Keratinocyte (primary cell): ENCODE data around the gene VPS41. TPM values are rescaled to one million over a fixed set of nuclear protein-coding genes. Genes with fewer than 3 reads are reported as not detected.

Experiments used
- DNase-seq: peaks from one replicate; pipeline ENCODE4 v3.0.0-alpha.2; 2011; ENCODE audit warnings: low read depth, missing footprints, low spot score
- FAIRE-seq: peaks from 2 replicates; lab custom pipeline; 2011; peaks lifted over from hg19 to GRCh38; lab: Jason Lieb, UNC
- H2AFZ ChIP-seq: 2 replicates; pipeline ENCODE4 v1.6.0; 2012; ENCODE audit warnings: low read length, control low read depth, inconsistent platforms; ENCODE audit not compliant: control insufficient read depth
- H3K27ac ChIP-seq: 2 replicates; pipeline ENCODE4 v1.5.1; 2011; ENCODE audit warnings: low read length; ENCODE audit not compliant: control insufficient read depth, insufficient read depth
- H3K27me3 ChIP-seq: 3 replicates; pipeline ENCODE4 v1.6.0; 2011; ENCODE audit warnings: low read length; ENCODE audit not compliant: control insufficient read depth, insufficient read depth; ENCODE audit errors: extremely low read depth
- H3K36me3 ChIP-seq, 2 experiments: 2 replicates in 1 of 2; 3 replicates in 1 of 2; pipeline ENCODE4 v1.5.1; 2011; ENCODE audit warnings: low read length in 2 of 2, mild to moderate bottlenecking in 1 of 2; ENCODE audit not compliant: control insufficient read depth in 2 of 2, insufficient read depth in 2 of 2; ENCODE audit errors: extremely low read depth in 1 of 2
- H3K4me1 ChIP-seq: 3 replicates; pipeline ENCODE4 v1.5.1; 2011; ENCODE audit warnings: low read length; ENCODE audit not compliant: control insufficient read depth, insufficient read depth; ENCODE audit errors: extremely low read depth
- H3K4me2 ChIP-seq: 3 replicates; pipeline ENCODE4 v1.6.0; 2011; ENCODE audit warnings: low read depth, low read length; ENCODE audit not compliant: control insufficient read depth, insufficient read depth; ENCODE audit errors: extremely low read depth
- H3K4me3 ChIP-seq, 3 experiments: fragments of 200-600 bp in 1 of 3; sonication (generic) in 1 of 3; 2 replicates in 2 of 3; 3 replicates in 1 of 3; pipeline ENCODE4 v1.5.1; 2011 to 2016; ENCODE audit warnings: low read length in 3 of 3, mild to moderate bottlenecking in 3 of 3, control low read depth in 2 of 3, inconsistent platforms in 1 of 3, low read depth in 1 of 3, mixed read lengths in 1 of 3, mixed run types in 1 of 3, moderate library complexity in 1 of 3; ENCODE audit not compliant: control insufficient read depth in 2 of 3, insufficient read depth in 2 of 3; ENCODE audit errors: extremely low read depth in 1 of 3
- H3K79me2 ChIP-seq: 2 replicates; pipeline ENCODE4 v1.6.0; 2012; ENCODE audit warnings: low read length; ENCODE audit not compliant: control insufficient read depth, insufficient read depth
- H3K9ac ChIP-seq: 3 replicates; pipeline ENCODE4 v1.6.0; 2011; ENCODE audit warnings: low read length; ENCODE audit not compliant: control insufficient read depth, insufficient read depth; ENCODE audit errors: extremely low read depth
- H3K9me1 ChIP-seq: 3 replicates; pipeline ENCODE4 v1.6.0; 2011; ENCODE audit warnings: low read length; ENCODE audit not compliant: control insufficient read depth, insufficient read depth; ENCODE audit errors: extremely low read depth
- H3K9me3 ChIP-seq: 2 replicates; pipeline ENCODE4 v1.5.1; 2012; ENCODE audit warnings: low read depth, low read length; ENCODE audit not compliant: control insufficient read depth
- H4K20me1 ChIP-seq: 3 replicates; pipeline ENCODE4 v1.6.0; 2011; ENCODE audit warnings: low read length; ENCODE audit not compliant: control insufficient read depth, insufficient read depth; ENCODE audit errors: extremely low read depth
- CTCF ChIP-seq, 3 experiments: IDR thresholded peaks in 1 of 3; conservative IDR thresholded peaks in 1 of 3; optimal IDR thresholded peaks in 1 of 3; 2 replicates in 2 of 3; 3 replicates in 1 of 3; pipeline versions ENCODE3 to v1.5.1; 2011; ENCODE audit warnings: low read length in 3 of 3, mild to moderate bottlenecking in 3 of 3, moderate library complexity in 2 of 3, control low read depth in 1 of 3, inconsistent platforms in 1 of 3; ENCODE audit not compliant: insufficient read depth in 2 of 3; ENCODE audit errors: extremely low read depth in 1 of 3
- EZH2 ChIP-seq: IDR thresholded peaks from one replicate; pipeline ENCODE4 v1.6.1; 2012; ENCODE audit warnings: inconsistent platforms, mild to moderate bottlenecking, low read length, moderate library complexity
- dilution Hi-C: fragments of 300-500 bp; cut with MboI; formaldehyde crosslinking; loops from one replicate; pipeline ENCODE4 v1.7.0; 2020; ENCODE audit warnings: low sequenced_read_pairs; ENCODE audit not compliant: extremely low pct_ligation_motif_present
- polyA plus RNA-seq, 5 experiments: library from polyadenylated mRNA; depleted of rRNA in 3 of 5; stranded (reverse) in 3 of 5; stranded (forward) in 1 of 5; unstranded in 1 of 5; fragments of >200 nt; gene quantifications; 1 replicate in 1 of 5; 2 replicates in 3 of 5; 3 replicates in 1 of 5; pipeline versions ENCODE4 v1.2.1 to v1.2.3, GENCODE V29; 2011 to 2012; ENCODE audit warnings: missing spikeins in 2 of 5, low read depth in 1 of 5, low replicate concordance in 1 of 5

Gene VPS41
- polyA plus RNA-seq, 1 donor (not counting 4 experiments of a cell fraction or from before 2014, with no cell fraction given), result 38.1 TPM

- H3K36me3 ChIP-seq, result peaks cover 0 to 2% of the 10 kb centered on the region in 2 experiments
- no peaks in the 10 kb centered on the region for H3K27me3 ChIP-seq
- no peak overlapping the region for H3K9ac ChIP-seq
- H3K9me1 ChIP-seq, result no peaks in the 10 kb centered on the region
- dilution Hi-C loops, result no loop called here
- H3K4me3 ChIP-seq, result no peak overlapping the region
- no peaks in the 10 kb centered on the region for H4K20me1 ChIP-seq
- H3K4me1 ChIP-seq, result no peaks in the 10 kb centered on the region
- H3K79me2 ChIP-seq, result no peaks in the 10 kb centered on the region
- no peaks in the 10 kb centered on the region for H3K9me3 ChIP-seq
- no peak overlapping the region for H3K27ac ChIP-seq
- no peak for TF ChIP-seq EZH2
- no peak for TF ChIP-seq CTCF (optimal IDR thresholded peaks at IDR 0.05 in 1 of 3, IDR thresholded peaks at IDR 0.05 in 1 of 3, conservative IDR thresholded peaks at IDR 0.05 in 1 of 3; ENCODE audit: extremely low read depth in 1 of 3, insufficient read depth in 2 of 3, low read length in 3 of 3)
- H2AFZ ChIP-seq, result no peak overlapping the region
- FAIRE-seq (no peak), DNase-seq (no peak)
- H3K4me2 ChIP-seq, result no peak overlapping the region
Measured at GRCh38 chr7:38820571-38820970, 88.4 kb downstream of the VPS41 start.

- FAIRE-seq (no peak), DNase-seq (no peak)
- Histone ChIP-seq H4K20me1 (no peaks in the 10 kb centered on the region), H3K27me3 (no peaks in the 10 kb centered on the region), H3K9me1 (no peaks in the 10 kb centered on the region), H3K4me3 (no peak overlapping the region), H3K79me2 (no peaks in the 10 kb centered on the region), H3K27ac (no peak overlapping the region), H2AFZ (no peak overlapping the region), H3K4me1 (no peaks in the 10 kb centered on the region), H3K9ac (no peak overlapping the region), H3K4me2 (no peak overlapping the region), H3K36me3 (peaks cover 0 to 2% of the 10 kb centered on the region in 2 experiments), H3K9me3 (no peaks in the 10 kb centered on the region)
- TF ChIP-seq EZH2 (no peak), CTCF (optimal IDR thresholded peaks at IDR 0.05 in 1 of 3, IDR thresholded peaks at IDR 0.05 in 1 of 3, conservative IDR thresholded peaks at IDR 0.05 in 1 of 3; ENCODE audit: extremely low read depth in 1 of 3, insufficient read depth in 2 of 3, low read length in 3 of 3) (no peak)
- dilution Hi-C loops, result no loop called here
Measured at GRCh38 chr7:38819463-38819862, 89.5 kb downstream of the VPS41 start.
